GM10266 (cell line): ENCODE measurements around the gene PDE4D.

Experiments
- DNase-seq: peaks from one replicate; pipeline ENCODE4 v3.0.0; 2012; ENCODE audit errors: extremely low spot score
- CTCF ChIP-seq: IDR thresholded peaks from 2 replicates; pipeline ENCODE4 v1.5.1; 2012; ENCODE audit warnings: mild to moderate bottlenecking, low read depth; ENCODE audit not compliant: control insufficient read depth, insufficient read depth; ENCODE audit errors: missing control alignments

Gene PDE4D

GRCh38 chr5:59257488-59258400, 635.8 kb downstream of the PDE4D start:
- DNase-seq = no peak
- TF ChIP-seq CTCF = no peak

- no peak for DNase-seq
- no peak for TF ChIP-seq CTCF
Observed at GRCh38 chr5:59256331-59256730, 637.2 kb downstream of the PDE4D start.

GRCh38 chr5:59254055-59254687, 639.4 kb downstream of the PDE4D start:
- DNase-seq = no peak

GRCh38 chr5:59253625-59254024, 639.9 kb downstream of the PDE4D start:
- no peak for DNase-seq

More at GRCh38 chr5:59254055-59254687, 639.4 kb downstream of the PDE4D start:
- no peak for TF ChIP-seq CTCF

GRCh38 chr5:59251627-59252026, 641.9 kb downstream of the PDE4D start:
- TF ChIP-seq CTCF = no peak
- DNase-seq = no peak

More at GRCh38 chr5:59253625-59254024, 639.9 kb downstream of the PDE4D start:
- no peak for TF ChIP-seq CTCF

GRCh38 chr5:59249726-59250125, 643.8 kb downstream of the PDE4D start:
- no peak for DNase-seq
- no peak for TF ChIP-seq CTCF

GRCh38 chr5:59249160-59249559, 644.4 kb downstream of the PDE4D start:
- no peak for TF ChIP-seq CTCF
- DNase-seq = no peak
